Measurements from ENCODE around the gene LSAMP. TPM values are rescaled to one million over a fixed set of nuclear protein-coding genes. Genes with fewer than 3 reads are reported as not detected.

LSAMP gene
- total RNA-seq, 2 donors from 2014 or later = 0.89 to 5.1 TPM

DNA sequence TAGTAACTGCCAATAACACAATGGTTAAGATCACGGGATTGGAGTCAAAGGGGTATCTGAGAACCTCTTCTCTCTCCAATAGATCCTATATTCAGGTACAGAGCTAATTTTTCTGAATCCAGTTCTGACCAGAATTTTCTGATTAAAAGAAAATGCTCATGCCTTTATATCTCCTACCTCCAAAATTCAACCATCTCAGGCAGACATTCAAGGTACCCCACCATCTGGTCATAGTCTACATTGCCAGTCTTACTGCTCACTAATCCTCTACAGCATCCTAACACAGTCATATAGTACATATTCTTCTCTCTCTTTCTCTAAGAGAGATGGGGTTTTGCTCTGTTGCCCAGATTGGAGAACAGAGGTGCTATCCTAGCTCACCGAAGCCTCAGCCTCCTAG lies 59.1 kb downstream of the LSAMP start:
- intact Hi-C loops (cut with DNase I, micrococcal nuclease) = no loop called here
- DNase-seq = no peak
- no peak for ATAC-seq

DNA sequence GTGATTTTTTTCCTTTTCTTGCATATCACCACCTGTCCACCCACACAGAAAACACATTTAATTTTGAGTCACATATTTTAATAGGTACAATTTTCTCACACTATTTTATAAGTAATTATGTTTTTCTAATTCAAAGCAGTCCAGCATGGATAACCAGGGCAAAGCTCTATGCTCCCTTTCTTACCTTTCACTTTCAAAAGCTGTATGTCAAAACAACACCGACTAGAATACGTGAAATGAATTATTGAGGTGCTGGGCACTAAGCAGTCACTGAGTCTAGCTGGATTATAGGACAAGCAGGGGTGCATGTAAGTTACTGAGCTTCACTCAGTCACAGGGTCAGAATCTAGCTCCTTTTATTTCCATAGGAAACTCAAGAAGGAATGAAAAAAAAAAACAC lies 60.6 kb downstream of the LSAMP start:
- DNase-seq (no peak), ATAC-seq (no peak)
- intact Hi-C loops (cut with DNase I, micrococcal nuclease) = no loop called here

DNA sequence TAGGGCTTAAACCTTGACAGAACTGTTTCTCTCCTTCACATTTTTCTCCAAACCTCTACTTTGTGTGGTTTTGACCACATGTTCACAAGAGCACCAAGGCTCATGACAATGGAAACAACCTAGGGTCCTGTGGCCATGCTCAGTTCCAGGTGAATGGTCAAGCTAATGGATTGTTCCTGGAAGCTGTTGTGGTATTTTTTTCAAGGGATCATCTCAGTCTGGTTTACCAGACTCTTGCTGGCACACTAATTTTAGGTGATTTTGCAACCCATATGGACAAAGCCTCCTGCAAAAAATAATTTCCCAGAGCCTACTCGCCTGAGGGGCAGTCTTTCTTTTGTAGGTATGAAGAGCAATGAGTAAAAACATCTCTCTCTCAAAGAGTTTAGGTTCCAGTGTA lies 67.2 kb downstream of the LSAMP start:
- DNase-seq (no peak), ATAC-seq (no peak)
- intact Hi-C loops (cut with DNase I, micrococcal nuclease) = no loop called here

GRCh38 chr3:116374901-116375300 lies 70.4 kb downstream of the LSAMP start:
- intact Hi-C loops (cut with DNase I, micrococcal nuclease) = no loop called here
- no peak for ATAC-seq

GRCh38 chr3:116367761-116368395 lies 77.4 kb downstream of the LSAMP start:
- no peak for DNase-seq
- intact Hi-C loops (cut with DNase I, micrococcal nuclease) = no loop called here
- ATAC-seq = no peak

More at GRCh38 chr3:116374901-116375300, 70.4 kb downstream of the LSAMP start:
- no peak for DNase-seq

GRCh38 chr3:116356056-116356455 lies 89.2 kb downstream of the LSAMP start:
- intact Hi-C loops (cut with DNase I, micrococcal nuclease) = no loop called here
- no peak for ATAC-seq

DNA sequence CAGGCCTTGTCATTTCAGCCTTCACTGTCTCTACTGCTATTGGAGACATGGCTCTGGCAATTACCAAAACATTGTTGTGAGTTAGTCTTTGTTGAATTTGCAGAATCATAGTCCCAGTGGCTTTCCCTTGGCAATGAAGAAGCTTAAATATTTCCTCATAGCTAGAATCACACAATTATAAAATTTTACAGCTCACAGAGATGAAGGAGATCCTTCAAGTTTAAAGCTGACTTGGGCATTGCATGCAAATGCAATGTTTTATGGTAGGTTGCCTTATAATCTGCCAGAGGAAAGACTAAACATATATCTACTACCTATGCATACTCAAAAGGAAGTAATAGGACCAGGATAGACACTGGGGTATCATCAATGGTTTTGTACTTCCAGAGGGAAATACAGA lies 90.9 kb downstream of the LSAMP start:
- intact Hi-C loops (cut with DNase I, micrococcal nuclease) = no loop called here
- no peak for DNase-seq
- ATAC-seq = peak; percentile 86

More at GRCh38 chr3:116356056-116356455, 89.2 kb downstream of the LSAMP start:
- no peak for DNase-seq

GRCh38 chr3:116350119-116350733 lies 95.1 kb downstream of the LSAMP start:
- intact Hi-C loops (cut with DNase I, micrococcal nuclease) = no loop called here
- DNase-seq = no peak
- no peak for ATAC-seq

GRCh38 chr3:116348216-116348615 lies 97.1 kb downstream of the LSAMP start:
- intact Hi-C loops (cut with DNase I, micrococcal nuclease) = no loop called here
- ATAC-seq = no peak
- no peak for DNase-seq

DNA sequence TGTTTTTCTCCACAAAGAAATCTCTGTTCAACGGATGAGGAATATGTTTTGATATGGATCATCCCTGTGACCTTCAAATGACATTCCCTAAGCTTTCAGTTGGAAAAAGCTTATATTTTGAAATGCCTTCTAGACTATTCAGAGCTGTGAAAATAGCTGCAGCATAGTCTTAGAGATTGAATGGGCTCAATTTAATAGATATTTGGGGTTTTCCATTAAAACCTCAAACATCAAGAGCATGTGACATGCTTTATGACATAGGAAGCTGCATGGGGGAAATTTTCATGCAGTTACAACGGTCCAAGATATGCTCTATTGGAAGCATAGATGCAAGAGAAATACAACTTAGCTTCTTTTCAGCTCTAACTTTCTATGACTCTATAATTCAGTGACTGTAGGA lies 102.8 kb downstream of the LSAMP start:
- intact Hi-C loops (cut with DNase I, micrococcal nuclease) = no loop called here
- ATAC-seq = no peak
- DNase-seq = no peak

DNA sequence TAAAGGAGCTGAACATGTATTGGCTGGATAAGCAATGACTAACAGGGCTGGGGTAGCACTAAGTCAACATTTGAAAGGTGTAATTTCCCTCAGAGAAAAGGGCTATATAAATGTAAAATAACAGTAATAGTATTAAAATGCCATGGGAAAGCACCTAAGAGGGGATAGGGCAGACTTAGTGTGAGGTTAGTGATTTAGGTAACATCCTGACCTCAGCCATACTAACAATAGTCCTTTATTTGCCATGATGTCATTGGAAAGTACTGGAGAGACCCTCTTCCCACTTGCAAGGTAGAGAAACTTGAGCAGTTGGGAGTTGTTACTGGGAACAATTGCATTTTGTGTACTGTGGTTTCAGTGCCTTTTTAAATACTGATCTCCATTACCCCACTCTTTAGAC lies 103.4 kb downstream of the LSAMP start:
- ATAC-seq = no peak
- intact Hi-C loops (cut with DNase I, micrococcal nuclease) = no loop called here

GRCh38 chr3:116341381-116341780 lies 103.9 kb downstream of the LSAMP start:
- DNase-seq (no peak), ATAC-seq (no peak)
- intact Hi-C loops (cut with DNase I, micrococcal nuclease) = no loop called here

More for the DNA sequence above, 103.4 kb downstream of the LSAMP start:
- no peak for DNase-seq

DNA sequence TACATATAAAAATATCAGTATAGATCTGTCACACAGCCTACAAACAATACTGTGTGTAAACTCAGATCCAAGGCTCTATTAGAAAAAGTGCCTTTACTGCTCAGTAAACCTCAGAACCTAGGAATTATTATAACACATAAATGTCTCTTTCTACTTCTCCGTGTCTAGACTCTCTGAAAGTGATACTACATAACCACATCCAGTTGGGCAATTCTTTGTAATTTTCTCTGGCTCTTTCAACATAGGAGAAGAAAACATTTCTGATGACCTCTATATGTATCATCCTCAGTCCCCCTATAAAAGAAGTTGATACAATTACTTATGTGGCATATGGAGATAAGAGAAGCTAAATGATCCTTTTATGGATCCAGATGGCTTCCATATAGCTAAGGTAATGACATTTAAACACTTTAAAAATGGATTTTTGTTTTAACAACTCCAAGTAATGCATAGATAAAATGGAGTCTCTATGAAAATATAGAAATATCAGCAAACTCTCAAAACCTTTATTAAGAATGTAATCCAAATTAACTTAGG lies 104.5 kb downstream of the LSAMP start:
- ATAC-seq (no peak), DNase-seq (no peak)
- intact Hi-C loops (cut with DNase I, micrococcal nuclease) = no loop called here

GRCh38 chr3:116339441-116340028 lies 105.8 kb downstream of the LSAMP start:
- ATAC-seq = no peak
- DNase-seq = peak; percentile 11 to 24
- intact Hi-C loops (cut with DNase I, micrococcal nuclease) = no loop called here

DNA sequence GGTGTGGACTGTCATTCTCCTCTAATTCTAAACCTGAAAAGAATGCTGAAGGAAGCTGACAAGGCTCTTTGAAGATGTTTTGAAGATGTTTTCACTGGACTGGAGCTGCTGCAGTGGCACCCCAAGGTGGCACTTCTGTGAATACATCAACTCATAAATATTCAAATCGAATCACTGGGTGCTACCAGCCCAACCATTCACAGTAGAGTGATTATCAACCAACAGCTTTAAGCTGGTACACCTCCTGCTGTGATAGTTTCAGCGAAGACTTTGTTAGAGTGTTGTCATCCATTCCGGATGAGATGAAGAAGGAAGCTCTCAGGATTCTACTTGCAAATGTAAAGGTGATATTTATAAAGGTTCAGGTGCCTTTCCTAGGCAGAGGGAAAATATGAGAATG lies 106.6 kb downstream of the LSAMP start:
- ATAC-seq (no peak), DNase-seq (no peak)
- intact Hi-C loops (cut with DNase I, micrococcal nuclease) = no loop called here

DNA sequence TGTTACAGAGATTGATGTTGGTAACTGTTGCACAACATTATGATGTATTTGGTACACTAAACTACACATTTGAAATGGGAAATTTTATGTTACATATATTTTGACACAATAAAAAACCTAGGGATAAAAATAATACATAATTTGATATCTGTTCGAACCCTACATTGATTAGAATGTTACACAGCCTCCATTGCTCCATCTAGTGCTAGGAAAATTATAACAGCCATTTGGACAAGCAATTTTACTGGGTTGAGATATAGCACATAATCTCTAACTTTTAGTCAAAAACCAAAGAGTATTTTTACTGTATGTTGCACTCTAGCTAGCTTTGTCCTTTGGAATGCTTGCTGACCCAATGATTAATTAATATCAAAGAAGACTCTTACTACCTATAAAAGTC lies 108.1 kb downstream of the LSAMP start:
- DNase-seq = no peak
- intact Hi-C loops (cut with DNase I, micrococcal nuclease) = no loop called here
- no peak for ATAC-seq

DNA sequence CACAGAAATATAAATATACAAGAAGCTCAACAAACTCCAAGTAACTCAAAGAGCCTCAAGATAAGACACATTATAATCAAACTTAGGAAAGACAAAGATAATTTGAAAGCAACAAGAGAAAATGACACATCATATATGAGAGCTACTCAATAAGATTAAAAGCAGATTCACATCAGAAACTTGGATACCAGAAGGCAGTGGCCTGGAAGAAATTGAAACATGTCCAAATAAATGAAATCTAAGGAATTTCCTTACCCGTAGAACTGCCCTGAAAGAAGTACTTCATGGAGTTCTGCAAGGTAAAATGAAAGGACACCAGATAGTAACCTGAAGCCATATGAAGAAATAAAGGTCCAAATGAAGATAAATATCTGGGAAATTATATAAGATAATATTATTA lies 113.9 kb downstream of the LSAMP start:
- no peak for DNase-seq
- no peak for ATAC-seq
- intact Hi-C loops (cut with DNase I, micrococcal nuclease) = no loop called here

- ATAC-seq = no peak
- intact Hi-C loops (cut with DNase I, micrococcal nuclease) = no loop called here
- DNase-seq = no peak
Measured at GRCh38 chr3:116322750-116323375, 122.4 kb downstream of the LSAMP start.

DNA sequence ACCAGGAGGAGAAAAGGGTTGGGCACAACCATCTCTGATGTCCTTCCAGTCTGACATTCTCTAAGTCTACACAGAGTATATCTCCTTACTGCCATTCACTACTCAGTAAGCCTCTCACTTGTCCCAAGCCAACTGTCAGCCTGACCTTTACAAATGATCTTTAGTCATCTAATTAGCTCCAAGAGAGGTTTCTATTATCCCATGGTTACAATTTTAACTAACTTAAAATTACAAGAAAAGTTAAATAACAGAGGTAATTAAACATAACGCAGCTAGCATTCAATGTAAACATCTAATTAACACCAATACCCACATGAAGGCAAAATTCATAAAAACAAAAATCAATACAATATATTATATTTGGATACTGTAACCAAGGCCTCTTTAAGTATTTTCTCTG lies 126.9 kb downstream of the LSAMP start:
- DNase-seq (no peak), ATAC-seq (no peak)
- intact Hi-C loops (cut with DNase I, micrococcal nuclease) = no loop called here

DNA sequence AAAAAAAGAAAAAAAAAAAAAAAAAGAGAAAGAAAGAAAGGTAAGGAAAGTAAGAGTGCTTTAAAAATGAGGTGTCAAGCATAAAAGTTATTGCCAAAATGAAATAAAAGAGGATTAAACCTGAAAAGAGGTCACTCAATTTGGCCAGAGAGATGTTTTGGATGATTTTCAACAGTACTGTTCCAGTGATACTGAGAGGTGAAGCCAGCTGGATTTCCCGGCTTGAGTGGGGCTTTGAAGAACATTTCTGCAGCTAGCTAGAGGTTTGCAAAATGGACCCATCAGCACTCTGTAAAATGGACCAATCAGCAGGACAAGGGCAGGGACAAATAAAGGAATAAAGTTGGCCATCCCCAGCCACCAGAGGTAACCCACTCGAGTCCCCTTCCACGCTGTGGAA lies 128.5 kb downstream of the LSAMP start:
- intact Hi-C loops (cut with DNase I, micrococcal nuclease) = no loop called here
- ATAC-seq = no peak
- DNase-seq = no peak
